ENCODE results near the gene ABHD8.
A peak's percentile ranks its signal among the peaks of the same experiment; 100 is the strongest.

The ABHD8 gene

DNA sequence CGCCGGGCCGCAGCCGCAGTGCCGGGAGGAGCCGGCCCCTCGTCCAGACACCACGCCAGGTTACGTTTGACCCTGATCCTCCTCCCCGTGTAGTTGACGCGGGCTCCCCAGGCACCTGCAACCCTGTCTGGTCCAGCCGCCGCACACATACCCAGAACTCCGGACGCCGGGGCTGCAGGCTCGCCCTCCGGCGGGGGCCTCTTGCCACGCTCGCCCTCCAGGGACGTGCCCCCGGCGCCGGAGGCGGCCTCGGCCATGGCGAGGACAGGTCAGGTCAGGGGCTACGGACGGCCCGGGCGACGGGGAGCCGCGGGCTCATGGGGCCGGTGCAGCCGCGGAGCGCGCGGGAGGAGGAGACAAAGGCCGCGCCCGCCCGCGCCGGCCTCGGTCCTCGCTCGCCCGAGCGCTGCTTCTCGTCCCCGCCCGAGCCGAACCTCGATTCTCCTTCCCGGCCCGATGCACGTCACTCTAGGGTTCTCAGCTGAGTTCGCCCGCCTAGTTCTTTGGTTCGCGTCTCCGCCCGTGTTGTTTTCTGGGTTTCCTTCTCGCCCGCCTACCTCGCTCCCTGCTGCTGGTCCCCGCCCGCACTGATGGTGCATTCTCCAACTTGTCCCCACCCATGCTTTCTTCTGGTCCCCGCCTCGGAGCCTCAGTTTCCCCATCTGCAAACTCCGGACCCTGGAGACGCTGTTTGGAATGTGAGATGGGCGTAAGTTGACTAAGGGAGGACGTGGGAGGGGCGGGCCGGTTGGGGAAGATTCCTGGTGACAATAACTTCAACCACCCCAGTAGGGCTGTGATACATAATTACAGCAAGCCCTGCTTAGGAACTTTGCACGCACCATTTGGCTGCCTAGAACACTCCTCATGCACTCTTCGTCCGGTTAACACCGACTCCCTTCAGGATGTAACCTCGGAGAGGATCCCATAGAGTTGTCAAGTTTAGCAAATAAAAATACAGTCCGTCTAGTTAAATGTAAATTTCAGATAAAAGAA is 31.5 kb upstream of the ABHD8 start, which contains the start of gene ANO8:
Gene ANO8, minus strand, starts transcription at position 442 of the 996 bp plus-strand sequence. Its CDS starts 185 bp downstream, at position 257.
- in situ Hi-C loops (cut with MboI; ENCODE audit: low pct_unique_long_range_greater_than_20kb, low sequenced_read_pairs) = no loop called here
- DNase-seq = peak; percentile 98

DNA sequence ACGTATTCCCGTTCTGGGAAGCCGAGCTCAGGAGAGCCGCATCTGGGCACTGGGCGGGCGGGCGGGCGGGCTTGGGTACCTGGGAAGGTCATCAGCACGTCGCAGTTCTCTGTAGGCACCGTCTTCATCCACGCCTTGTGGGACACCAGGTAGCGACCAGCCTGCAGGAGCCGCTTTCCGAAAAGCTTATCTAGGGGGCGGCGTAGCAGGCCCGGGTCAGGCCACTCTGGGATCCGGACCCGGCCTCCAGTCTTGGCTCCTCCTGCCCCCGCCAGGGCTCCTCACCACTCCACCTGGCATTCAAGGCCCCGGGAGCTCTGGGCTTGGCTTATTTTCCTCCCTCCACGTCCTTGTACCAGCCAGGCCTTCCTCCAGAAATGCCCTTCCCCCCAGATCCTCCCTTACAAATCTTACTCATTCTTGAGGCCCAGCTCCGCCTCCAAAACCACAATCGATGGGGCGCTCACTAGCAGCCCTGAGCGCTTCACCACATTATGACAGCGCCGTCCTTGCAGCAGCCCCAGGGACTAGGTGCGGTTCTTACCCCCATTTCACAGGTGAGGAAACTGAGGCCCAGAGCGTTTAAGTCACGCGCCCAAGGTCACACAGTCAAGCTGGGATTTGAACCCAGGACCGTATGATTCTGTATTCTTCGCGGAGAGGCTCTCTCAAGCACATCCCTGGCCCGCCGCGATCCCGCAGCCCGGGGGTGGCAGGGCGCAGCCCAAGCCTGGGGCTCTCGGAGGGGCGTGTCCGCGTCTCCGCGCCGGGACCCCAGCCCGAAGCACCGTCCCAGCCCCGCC is 30.6 kb upstream of the ABHD8 start:
- peak; percentile 91 for DNase-seq
- in situ Hi-C loops (cut with MboI; ENCODE audit: low pct_unique_long_range_greater_than_20kb, low sequenced_read_pairs) = no loop called here

DNA sequence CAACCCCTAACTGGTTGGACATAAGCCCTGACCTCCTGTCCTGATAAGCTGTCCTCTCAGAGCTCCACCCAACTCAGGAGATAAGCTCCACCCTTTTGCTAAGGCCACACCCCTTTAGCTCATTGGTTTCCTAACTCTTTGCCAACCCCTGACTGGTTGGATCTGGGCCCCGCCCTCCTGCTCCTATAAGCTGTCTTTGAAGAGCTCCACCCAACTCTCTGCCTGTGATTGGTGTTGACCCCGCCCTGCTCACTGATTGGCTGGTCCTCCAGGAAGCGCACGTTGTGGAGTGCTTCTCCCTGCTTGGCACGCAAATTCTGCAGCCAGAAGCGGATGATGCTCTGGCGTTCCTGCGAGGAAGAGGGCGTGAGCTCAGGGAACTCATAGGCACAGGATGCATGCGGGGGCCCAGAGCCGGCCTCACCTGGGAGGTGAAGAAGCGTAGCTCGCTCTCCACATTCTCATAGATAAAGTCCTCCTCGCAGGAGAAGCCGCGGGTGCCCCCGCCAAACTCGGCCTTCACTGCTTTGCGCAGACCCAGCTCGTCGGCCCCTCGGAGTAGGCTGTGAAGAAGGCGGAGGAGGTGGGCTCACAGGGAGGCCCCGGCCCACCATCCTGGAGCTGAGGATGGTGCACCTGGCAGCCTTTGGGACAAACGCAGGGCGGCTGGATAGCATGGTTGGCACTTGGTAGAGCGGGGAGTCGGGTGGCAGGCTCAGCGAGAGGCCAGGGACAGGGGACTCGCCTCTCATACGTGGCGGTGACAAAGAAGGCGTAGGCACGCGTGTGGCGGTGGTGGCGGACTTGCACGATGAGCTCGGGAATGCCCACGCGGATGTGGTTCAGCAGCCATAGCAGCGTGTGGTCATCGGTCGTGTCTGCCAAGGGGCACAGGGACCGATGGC is 29.7 kb upstream of the ABHD8 start:
- peak; percentile 92 for DNase-seq
- in situ Hi-C loops (cut with MboI; ENCODE audit: low pct_unique_long_range_greater_than_20kb, low sequenced_read_pairs) = no loop called here

DNA sequence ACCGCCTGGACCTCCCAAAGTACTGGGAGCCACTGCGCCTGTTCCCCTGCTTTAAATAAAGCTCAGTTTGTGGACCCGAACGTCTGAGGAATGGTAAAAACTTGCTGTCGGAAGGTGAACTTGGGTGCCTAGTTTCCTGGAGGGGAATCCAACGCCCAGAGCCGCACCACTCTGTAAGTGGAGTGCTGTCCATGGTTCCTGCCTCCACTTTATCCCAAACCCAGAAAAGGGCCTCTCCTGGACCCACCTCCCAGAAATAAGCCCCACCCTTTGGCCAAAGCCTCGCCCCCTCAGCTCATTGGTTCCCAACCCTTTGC is 29.1 kb upstream of the ABHD8 start:
- no peak for DNase-seq
- in situ Hi-C loops (cut with MboI; ENCODE audit: low pct_unique_long_range_greater_than_20kb, low sequenced_read_pairs) = no loop called here

DNA sequence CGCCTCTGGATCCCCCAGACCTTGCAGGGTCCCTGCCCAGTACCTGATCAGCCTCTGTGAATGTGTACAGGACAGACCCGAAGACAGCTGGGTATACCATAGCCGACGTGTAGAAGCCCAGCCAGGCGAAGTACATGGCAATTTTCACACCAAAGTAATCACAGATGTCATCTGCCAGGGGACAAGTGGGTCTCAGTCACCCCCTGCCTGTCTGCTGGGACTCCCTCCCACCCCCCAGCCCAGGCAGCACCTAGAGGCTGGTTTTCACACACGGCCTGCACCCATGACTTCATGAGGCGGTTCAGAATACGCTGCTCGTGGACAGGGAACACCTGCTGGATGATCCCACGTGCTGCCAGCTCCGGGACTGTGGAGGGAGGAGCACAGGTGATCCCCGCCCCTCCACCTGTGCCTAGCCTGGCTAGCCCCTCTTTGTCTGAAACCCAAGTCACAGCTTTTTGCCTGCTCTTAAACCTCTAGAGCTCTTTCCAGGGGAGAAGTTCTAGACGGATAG is 27.9 kb upstream of the ABHD8 start:
- no peak for DNase-seq
- in situ Hi-C loops (cut with MboI; ENCODE audit: low pct_unique_long_range_greater_than_20kb, low sequenced_read_pairs) = no loop called here

DNA sequence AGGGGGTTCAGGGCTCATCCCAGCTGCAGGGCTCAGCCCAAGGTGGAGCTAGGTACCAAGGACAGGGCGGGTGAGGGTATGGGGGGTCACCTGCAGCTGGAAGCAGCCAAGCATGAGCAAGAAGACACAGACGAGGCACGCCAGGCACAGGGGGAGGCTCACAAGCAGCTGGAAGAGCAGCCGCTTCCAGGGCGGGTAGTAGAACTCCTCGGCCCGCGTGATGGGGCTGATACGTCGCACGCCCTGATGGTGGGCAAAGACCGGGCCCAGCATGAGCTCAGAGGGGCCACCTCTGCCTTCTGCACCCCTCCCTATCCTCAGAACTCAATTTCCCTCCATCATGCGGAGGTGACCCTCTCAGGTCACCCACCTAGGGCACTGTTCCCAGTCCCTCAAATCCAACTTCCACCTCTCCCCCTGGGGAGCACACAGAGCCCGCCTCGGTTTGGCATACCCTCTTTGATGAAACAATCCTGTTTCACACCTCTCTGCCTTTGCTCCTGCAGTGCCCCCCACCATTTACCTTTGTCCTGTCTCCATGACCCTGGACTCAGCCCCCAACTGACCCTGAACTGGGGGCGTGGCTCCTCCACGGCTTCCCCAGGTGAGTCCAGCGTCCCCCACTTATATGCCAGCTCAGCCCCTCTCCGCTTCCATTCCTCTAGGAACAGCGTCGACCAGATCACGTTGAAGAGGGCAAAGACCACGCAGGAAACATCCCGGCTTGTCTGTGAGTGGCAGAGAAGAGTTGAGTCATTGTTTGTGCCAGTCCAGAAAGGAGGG is 27.2 kb upstream of the ABHD8 start:
- in situ Hi-C loops (cut with MboI; ENCODE audit: low pct_unique_long_range_greater_than_20kb, low sequenced_read_pairs) = no loop called here
- DNase-seq = no peak

DNA sequence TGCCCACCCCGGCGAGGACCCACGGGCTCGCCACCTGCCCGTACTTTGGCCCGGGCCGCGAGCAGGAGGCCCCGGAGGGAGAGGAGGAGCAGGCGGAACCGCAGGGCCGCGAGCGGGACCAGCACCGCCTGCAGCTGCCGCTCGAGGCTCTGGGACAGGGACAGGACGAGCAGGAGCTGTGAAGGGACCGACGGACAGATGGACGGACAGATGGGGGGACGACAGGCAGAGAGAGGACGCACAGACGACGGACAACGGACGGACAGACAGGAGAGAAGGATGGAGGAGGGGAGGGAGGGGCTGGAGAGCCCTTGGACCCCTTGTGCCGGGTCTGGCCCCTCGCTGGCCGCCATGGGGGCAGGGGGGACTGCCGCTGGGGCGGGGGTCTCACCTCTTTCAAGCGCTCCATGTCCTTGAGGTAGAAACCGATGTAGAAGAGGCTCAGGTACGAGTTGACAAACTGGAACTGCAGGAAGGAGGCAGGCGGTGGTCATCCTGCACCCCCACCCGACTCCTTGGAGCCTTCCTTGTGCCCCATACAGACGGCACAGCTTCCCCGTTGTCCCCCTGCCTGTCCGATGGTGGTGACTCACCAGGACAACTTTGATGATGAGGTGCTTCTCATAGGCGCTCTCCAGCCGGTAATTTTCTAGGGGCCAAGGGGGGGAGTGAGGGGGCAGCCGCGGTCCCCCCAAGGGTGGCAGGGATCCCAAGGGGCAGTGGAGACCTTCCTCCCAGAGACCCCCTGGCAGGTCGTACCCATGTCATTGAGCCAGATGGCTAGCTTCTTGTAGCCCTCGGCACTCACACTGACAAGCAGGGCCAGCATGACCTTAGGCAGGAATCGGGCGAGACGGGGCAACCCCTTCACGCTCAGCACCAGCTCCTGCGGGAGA is 26.4 kb upstream of the ABHD8 start:
- no peak for DNase-seq
- in situ Hi-C loops (cut with MboI; ENCODE audit: low pct_unique_long_range_greater_than_20kb, low sequenced_read_pairs) = no loop called here

DNA sequence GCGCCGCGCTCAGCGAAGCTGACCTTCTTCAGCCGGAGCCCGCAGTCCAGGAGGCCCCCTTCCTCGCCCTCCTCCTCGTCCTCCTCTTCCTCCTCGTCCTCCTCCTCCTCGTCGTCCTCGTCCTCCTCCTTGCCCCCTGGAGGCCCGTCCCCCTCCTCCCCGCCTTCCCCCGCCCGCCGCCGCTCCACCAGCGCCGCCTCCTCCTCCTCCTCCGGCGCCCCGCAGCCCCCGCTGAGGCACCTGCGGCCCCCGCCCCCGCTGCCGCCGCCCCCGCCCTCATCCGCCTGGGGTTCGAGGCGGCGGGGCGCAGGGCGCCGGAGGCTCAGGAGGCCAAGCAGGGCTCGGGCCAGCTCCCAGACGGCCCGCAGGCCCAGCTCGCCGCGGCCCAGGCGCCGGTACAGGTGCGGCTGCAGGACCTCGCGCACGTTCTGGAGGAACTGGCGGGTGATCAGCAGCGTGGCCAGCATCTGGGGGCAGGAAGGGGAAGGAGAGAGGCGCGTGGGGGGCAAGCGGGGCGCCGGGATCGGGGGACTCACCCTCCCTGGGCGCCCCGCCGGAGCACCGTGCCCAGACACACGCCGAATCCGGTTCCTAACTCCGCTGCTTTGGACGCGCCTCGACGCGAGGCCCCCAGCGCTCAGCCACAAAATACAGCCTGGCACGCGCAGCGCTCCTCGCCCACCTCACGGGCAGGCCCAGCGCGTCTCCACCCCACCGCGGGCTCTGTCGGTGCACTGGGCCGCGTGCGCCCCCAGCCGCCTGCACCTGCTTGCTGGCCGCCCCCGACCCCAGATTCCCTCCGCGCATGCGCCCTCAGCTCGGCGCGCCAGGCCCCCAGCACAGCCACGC is 25.5 kb upstream of the ABHD8 start:
- in situ Hi-C loops (cut with MboI; ENCODE audit: low pct_unique_long_range_greater_than_20kb, low sequenced_read_pairs) = no loop called here
- no peak for DNase-seq

DNA sequence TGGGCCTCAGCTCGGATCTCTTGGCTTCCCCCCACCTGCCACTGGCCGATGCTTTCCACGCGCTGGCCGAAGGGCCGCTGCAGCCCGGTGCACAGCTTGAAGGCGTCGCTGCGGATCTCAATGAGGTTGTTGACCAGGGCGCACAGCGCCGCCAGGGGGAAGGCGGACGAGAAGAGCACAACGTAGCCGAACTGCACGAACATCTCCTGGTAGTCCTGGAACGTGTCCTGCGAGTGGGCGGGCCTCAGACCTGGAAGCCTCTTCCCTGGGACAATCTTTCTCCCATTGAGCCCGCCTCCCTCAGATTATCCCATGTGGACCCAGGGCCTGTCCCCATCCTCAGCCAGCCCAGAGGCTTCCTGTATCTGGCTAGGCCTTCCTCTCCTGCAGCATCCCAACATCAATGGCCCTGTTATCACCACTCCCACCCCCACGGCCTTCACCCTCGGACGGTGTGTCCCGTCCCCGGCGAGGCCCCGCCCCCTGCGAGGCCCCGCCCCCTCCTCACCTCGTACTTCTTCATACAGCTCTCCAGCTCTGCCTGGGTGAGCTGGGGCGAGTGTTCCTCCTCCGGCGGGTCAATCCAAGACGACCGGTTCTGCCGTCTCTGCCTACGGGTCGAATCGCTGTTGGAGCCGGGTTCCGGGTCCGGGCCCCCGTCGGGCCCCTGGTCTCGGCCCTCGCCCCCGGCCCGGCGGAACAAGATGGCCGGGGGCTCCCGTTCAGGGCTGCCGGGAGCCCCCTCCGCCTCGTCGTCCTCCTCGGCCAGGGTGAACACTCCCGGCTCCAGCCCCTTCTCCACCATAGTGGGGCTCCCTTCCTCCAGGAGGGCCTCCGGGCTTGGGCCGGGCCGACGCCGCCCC is 24.7 kb upstream of the ABHD8 start:
- in situ Hi-C loops (cut with MboI; ENCODE audit: low pct_unique_long_range_greater_than_20kb, low sequenced_read_pairs) = no loop called here
- no peak for DNase-seq

DNA sequence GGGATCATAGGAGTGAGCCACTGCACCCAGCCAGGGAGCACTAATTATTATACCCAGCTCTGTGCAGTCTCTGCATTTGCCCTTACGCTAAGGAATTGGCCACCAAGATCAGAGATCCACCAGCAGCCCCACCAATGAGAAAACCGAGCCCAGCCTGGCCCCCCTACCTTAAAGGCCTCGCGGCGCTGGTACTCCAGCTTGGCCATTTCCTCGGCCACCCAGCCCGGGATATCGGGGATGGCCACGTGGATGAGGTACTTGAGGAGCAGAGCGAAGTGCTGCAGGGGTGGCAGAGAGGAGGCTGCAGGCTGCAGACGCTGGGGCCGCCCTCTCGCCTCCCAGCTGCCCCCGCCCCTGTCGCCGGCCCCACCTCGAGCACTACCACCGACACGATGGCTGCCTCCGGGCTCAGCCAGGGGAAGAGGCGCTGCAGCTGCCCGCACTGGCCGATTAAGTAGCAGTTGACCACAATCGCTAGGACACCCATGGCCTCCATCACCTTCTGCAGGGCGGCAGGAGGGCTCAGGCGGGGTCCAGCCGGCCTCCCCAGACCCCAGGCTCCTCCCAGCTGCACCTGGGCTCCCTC is 23.9 kb upstream of the ABHD8 start:
- in situ Hi-C loops (cut with MboI; ENCODE audit: low pct_unique_long_range_greater_than_20kb, low sequenced_read_pairs) = no loop called here
- DNase-seq = no peak

DNA sequence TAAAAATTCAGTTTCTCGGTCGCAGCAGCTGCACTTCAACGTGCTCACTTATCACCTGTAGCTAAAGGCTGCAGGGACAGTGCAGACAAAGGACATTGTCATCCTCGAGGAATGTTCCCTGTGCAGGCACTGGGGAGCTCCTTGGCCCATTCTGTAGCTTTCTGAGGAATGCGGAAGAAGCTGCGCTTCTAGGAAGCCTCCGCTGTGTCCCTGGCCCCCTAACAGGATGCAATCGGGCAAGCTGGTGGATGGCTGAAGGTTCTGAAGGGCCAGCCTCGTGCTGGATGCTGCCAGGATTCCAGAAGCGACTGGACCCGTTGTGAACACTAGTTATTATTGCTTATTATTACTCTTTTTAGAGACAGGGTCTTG is 23.4 kb upstream of the ABHD8 start:
- in situ Hi-C loops (cut with MboI; ENCODE audit: low pct_unique_long_range_greater_than_20kb, low sequenced_read_pairs) = no loop called here
- DNase-seq = no peak

DNA sequence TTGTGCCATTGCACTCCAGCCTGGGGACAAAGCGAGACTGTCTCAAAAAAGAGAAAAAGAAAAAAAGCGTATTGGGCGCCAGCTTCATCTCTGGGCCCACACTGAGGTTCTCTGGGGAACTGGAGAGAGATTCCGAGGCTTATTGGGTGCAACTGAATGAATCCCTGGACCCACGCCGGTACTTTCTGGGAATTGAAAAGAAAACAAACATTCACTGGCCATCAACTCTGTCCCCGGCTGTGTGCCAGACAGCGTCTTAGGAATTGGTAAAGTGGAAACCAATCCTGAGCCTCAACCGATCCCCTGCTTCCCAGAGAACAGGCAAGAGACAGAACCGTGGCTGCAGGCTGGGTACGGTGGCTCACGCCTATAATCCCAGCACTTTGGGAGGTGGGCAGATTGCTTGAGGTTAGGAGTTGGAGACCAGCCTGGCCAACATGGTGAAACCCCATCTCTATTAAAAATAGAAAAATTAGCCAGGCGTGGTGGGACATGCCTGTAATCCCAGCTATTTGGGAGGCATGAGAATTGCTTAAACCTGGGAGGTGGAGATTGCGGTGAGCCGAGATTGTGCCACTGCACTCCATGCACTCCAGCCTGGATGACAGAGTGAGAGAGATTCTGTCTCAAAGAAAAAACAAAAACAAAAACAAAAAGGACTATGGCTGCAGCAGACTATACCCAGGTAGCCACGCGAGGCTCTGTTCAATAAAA is 22.8 kb upstream of the ABHD8 start:
- no peak for DNase-seq
- in situ Hi-C loops (cut with MboI; ENCODE audit: low pct_unique_long_range_greater_than_20kb, low sequenced_read_pairs) = no loop called here

DNA sequence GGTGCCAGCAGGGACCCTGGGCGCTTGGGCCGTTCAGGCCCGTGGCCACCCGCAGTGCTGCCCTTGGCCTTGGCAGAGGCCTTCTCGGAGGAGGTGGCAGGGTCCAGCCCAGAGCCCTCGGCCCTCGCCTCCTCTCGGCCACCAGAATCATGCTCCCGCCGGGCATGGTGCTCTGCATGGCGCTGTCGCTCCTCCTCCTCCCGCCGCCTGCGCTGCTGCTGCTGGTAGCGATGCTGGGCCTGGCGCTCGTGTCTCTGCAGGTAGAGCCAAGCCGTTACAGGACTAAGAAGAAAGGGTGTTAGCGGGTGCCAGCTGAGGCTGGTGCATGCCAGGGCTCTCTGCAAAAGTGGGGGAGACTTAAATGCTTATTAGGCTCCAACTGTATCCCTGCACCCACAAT is 21.9 kb upstream of the ABHD8 start:
- in situ Hi-C loops (cut with MboI; ENCODE audit: low pct_unique_long_range_greater_than_20kb, low sequenced_read_pairs) = no loop called here

DNA sequence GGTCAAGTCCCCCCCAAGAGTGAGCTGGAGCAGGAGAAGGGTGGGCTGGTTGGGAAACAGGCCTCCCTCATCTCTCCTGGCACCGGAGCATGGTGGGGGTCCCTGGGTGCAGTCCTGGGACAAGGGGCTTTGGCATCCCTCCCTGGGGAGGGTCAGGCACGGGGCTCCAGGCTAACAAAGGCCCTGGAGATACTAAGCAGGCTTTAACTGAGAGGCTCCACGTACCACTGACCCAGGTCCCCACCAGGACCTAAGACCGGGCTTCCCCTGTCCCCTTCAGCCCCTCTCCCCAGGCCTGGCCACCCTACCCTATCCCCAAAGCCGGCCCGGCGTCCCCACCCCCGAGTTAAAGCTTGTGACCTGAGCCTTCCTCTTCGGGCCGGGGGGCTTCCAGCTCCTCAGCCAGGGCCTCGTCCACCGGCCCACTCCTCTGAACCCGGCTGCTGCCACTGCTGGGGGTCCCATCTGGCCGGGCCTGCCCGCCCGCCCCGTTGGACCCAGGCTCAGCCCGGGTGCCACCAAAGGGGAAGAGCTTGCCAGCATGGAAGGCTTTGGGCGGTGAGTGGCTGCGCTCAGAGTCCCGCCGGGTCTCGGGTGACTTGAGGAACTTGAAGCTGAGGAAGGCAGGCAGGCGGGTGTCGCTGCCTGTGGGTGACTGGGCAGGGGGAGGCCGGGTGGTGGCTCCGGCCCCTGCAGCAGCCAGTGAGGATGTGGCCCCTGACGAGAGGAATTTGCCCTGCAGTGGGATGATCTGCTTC is 21.3 kb upstream of the ABHD8 start:
- no peak for DNase-seq
- in situ Hi-C loops (cut with MboI; ENCODE audit: low pct_unique_long_range_greater_than_20kb, low sequenced_read_pairs) = no loop called here

More for the DNA sequence above, 21.9 kb upstream of the ABHD8 start:
- no peak for DNase-seq

Data from KBM-7 (cell line).